ENCODE data around the gene BRAP.

Gene BRAP

GRCh38 chr12:111600205-111600642, 85.5 kb downstream of the BRAP start:
- Histone ChIP-seq H3K9me2 (ENCODE audit: low read depth, low read length) (no peaks in the 10 kb centered on the region), H3K27me3 (ENCODE audit: insufficient read depth, low read length) (no peaks in the 10 kb centered on the region), H3K4me1 (ENCODE audit: insufficient read depth, low read length, severe bottlenecking) (peaks cover 28% of the 10 kb centered on the region), H3K79me2 (ENCODE audit: insufficient read depth, low read length) (peaks cover 32% of the 10 kb centered on the region), H4K20me1 (ENCODE audit: insufficient read depth, low read length) (no peaks in the 10 kb centered on the region), H3K36me3 (ENCODE audit: insufficient read depth, low read length) (no peaks in the 10 kb centered on the region), H3F3A (ENCODE audit: insufficient read depth, low read length) (no peaks in the 10 kb centered on the region), H3K4me2 (ENCODE audit: low read length) (peak overlapping the region; percentile 97), H3K4me3 (ENCODE audit: low read depth, low read length, poor library complexity, severe bottlenecking) (peak overlapping the region; percentile 98), H3K9me3 (ENCODE audit: low read length) (no peaks in the 10 kb centered on the region), H3K9ac (ENCODE audit: low read length) (peak overlapping the region; percentile 90), H2AFZ (ENCODE audit: low read length) (no peak overlapping the region), H3K27ac (ENCODE audit: low read depth, low read length, poor library complexity, severe bottlenecking) (peak overlapping the region; percentile 77)
- no peak for TF ChIP-seq CTCF (IDR thresholded peaks at IDR 0.05; ENCODE audit: low read length)
- TF ChIP-seq EZH2 (IDR thresholded peaks at IDR 0.05; ENCODE audit: borderline replicate concordance, low read length) = no peak

GRCh38 chr12:111599453-111600204, 86.1 kb downstream of the BRAP start:
- Histone ChIP-seq H3K9me3 (ENCODE audit: low read length) (no peaks in the 10 kb centered on the region), H3K27ac (ENCODE audit: low read depth, low read length, poor library complexity, severe bottlenecking) (peak overlapping the region; percentile 77), H3K9ac (ENCODE audit: low read length) (peak overlapping the region; percentile 90), H3K4me1 (ENCODE audit: insufficient read depth, low read length, severe bottlenecking) (peaks cover 34% of the 10 kb centered on the region), H3K9me2 (ENCODE audit: low read depth, low read length) (no peaks in the 10 kb centered on the region), H2AFZ (ENCODE audit: low read length) (no peak overlapping the region), H3K27me3 (ENCODE audit: insufficient read depth, low read length) (no peaks in the 10 kb centered on the region), H3F3A (ENCODE audit: insufficient read depth, low read length) (no peaks in the 10 kb centered on the region), H3K79me2 (ENCODE audit: insufficient read depth, low read length) (peaks cover 38% of the 10 kb centered on the region), H3K36me3 (ENCODE audit: insufficient read depth, low read length) (no peaks in the 10 kb centered on the region), H3K4me3 (ENCODE audit: low read depth, low read length, poor library complexity, severe bottlenecking) (peak overlapping the region; percentile 98), H3K4me2 (ENCODE audit: low read length) (peak overlapping the region; percentile 97), H4K20me1 (ENCODE audit: insufficient read depth, low read length) (no peaks in the 10 kb centered on the region)
- TF ChIP-seq EZH2 (IDR thresholded peaks at IDR 0.05; ENCODE audit: borderline replicate concordance, low read length) = no peak
- TF ChIP-seq CTCF (IDR thresholded peaks at IDR 0.05; ENCODE audit: low read length) = no peak

- no peaks in the 10 kb centered on the region for H3K36me3 ChIP-seq (ENCODE audit: insufficient read depth, low read length)
- TF ChIP-seq CTCF (IDR thresholded peaks at IDR 0.05; ENCODE audit: low read length) = no peak
- TF ChIP-seq EZH2 (IDR thresholded peaks at IDR 0.05; ENCODE audit: borderline replicate concordance, low read length) = no peak
- H3K9ac ChIP-seq (ENCODE audit: low read length) = peak within 1 kb of the TSS; percentile 91
- no peaks in the 10 kb centered on the region for H3K9me2 ChIP-seq (ENCODE audit: low read depth, low read length)
- peak within 1 kb of the TSS; percentile 98 for H3K4me3 ChIP-seq (ENCODE audit: low read depth, low read length, poor library complexity, severe bottlenecking)
- H3K27me3 ChIP-seq (ENCODE audit: insufficient read depth, low read length) = no peaks in the 10 kb centered on the region
- H3K4me1 ChIP-seq (ENCODE audit: insufficient read depth, low read length, severe bottlenecking) = peaks cover 39% of the 10 kb centered on the region
- peak within 1 kb of the TSS; percentile 77 for H3K27ac ChIP-seq (ENCODE audit: low read depth, low read length, poor library complexity, severe bottlenecking)
- H3K4me2 ChIP-seq (ENCODE audit: low read length) = peak within 1 kb of the TSS; percentile 97
- H3K9me3 ChIP-seq (ENCODE audit: low read length) = no peaks in the 10 kb centered on the region
- no peaks in the 10 kb centered on the region for H3F3A ChIP-seq (ENCODE audit: insufficient read depth, low read length)
- H2AFZ ChIP-seq (ENCODE audit: low read length) = no peak within 1 kb of the TSS
- H3K79me2 ChIP-seq (ENCODE audit: insufficient read depth, low read length) = peaks cover 46% of the 10 kb centered on the region
- H4K20me1 ChIP-seq (ENCODE audit: insufficient read depth, low read length) = no peaks in the 10 kb centered on the region
These were observed 86.9 kb downstream of the BRAP start, which contains the start of gene ATXN2 for GRCh38 chr12:111598637-111599452. Gene ATXN2, minus strand, starts transcription at chr12:111599315. Its CDS starts 281 bp downstream, at chr12:111599034.
